Measurements from ENCODE around the gene ELMO1.

ELMO1 gene

DNA sequence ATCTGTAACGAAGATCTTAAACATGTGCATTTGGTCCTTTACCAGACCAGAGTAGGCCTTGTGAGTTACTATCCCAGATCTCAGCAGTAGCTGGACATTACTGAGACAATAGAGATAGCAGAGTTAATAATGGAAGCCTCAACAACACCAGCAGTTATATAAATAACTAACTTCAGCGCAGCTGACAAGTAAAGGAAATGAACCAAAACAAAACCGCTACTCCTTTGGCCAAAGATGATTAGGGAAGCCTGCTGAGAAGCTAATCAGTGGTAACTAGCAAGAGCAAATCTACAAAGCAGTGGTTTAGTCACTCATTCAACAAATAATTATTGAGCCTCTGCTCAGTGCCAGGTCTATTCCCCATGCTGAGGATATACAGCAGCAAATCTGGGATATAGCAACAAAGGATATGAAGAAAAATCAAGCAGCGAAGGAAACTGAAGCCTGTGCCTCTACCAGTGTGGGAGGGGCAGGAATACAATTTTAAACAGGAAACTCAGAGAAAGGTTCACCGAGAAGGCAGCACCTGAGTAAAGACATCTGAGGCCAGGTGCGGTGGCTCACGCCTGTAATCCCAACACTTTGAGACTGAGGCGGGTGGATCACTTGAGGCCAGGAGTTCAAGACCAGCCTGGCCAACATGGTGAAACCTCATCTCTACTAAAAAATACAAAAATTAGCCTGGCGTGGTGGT is 103.6 kb downstream of the ELMO1 start:
- DNase-seq (ENCODE audit: low read depth): no peak

- DNase-seq (ENCODE audit: low read depth): peak; percentile 57
Observed at GRCh38 chr7:37342688-37343471, 105.8 kb downstream of the ELMO1 start.

GRCh38 chr7:37342176-37342687 is 106.4 kb downstream of the ELMO1 start:
- DNase-seq (ENCODE audit: low read depth): no peak

DNA sequence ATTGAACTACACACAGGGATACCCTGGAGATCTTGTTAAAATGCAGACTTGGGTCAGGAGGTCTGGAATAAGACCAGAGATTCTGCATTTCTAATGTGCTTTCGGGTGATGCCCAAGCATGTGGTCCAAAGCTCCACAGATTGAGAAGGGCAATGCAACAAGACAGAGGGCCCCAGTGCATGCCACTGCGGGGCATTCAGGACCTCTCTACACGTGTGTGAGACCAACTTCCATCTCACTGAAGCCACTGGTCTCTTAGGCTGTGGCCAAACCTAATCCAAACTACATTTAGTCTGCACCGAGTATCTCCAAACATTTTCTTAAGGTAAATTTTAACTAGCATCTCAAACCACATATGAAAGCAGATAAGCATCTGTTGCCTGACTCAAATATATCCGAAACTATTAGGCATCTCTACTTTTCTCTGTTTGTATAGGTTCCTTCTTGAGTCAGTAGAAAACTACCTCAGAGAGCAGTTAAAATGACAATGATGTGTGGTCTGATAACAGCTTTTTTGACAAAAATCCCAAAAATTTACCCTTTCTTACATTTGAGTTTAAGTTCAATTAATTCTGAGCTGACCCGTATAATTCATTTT is 107.5 kb downstream of the ELMO1 start:
- DNase-seq (ENCODE audit: low read depth): no peak

- DNase-seq (ENCODE audit: low read depth): no peak
Observed at GRCh38 chr7:37338966-37339365, 109.7 kb downstream of the ELMO1 start.

DNA sequence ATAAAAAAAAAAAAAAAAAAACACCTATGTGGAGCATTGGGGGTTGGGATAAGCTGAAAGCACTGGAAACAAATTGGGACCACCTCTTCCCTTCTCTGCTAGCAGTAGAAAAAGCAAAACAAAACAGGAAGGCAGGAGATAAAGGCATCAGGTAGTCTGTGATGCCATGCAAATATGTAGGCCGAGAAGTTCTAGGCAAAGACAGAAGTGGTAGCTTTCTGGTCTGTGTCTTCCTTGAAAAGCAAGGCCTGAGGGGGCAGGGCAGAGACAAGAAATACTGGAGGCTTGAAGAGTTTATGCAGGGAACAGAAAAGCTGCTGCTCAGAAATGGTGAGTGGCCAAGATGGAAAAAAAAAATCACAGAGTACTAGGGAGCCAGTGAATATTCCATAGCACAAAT is 111.1 kb downstream of the ELMO1 start:
- no peak for DNase-seq (ENCODE audit: low read depth)

DNA sequence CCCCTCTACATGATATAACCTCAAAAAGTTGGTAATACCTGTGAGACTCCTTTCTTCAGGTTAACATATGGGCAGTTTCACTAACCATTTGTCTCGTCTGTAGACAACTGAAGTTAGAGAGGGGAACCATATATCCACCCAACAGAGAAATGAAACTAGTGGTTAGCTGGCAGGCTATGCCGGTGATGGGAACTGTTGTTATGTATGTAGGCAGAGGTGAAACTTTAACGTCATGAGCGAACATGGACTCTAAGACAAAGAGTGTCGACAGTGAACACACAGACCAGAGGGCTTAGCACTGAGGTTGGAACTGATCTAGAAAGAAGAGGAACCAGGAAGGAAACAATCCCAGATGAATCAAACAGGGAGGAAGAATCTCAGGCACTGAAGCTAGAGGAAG is 112.4 kb downstream of the ELMO1 start:
- no peak for DNase-seq (ENCODE audit: low read depth)

DNA sequence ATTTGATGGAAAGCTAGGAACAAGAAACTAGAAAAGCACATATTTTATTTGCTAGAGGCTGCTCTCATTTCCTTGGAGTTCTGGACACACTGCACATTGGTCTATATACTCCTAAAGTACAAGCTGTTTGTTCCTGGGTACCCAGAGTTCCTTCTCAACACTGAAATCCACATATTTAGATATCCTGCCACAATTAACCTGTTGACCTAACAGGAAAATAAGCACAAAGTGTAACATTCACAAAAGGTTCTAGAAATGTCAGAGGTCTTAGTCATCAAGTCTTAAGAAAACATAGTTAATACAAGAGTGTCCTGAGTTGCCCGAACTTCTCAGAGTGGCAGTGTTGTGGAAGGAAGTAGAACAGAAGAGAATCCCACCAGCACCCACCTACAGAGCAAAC is 115.6 kb downstream of the ELMO1 start:
- DNase-seq (ENCODE audit: low read depth): no peak

DNA sequence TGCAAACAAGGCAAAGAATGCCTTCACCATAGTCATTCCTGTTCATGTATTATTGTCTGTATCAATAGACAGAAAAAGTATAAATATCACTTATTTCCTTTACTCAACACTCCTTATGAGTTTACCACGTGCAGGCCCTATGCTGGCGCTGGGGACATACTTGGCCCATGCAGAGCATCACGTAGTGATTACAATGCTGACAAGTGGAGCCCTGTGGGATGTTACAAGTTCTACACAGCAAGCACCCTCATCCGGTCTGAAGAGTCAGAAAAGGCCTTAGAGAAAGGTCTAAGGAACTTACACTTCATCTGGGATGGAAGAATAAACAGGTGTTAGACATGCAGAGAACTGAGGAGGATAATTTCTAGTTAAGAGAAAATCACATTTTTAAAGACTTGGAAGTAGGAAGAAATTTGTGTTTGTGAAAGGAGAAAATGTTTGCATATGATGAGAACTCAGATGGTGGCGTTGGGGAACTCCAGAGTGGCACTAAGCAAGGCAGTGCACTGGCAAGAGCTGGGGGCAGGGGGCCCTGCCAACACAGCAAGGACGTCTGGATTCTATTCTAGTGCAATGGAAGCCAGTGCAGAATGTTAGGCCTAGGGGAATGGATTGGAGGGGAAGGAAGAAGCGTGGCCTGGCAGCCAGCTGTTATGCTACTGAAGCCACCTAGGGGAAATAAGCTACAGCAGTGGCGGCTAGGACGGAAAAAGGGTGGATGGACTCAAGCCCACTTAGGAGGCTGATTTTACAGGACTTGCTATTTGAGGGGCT is 116.2 kb downstream of the ELMO1 start:
- DNase-seq (ENCODE audit: low read depth): no peak

DNA sequence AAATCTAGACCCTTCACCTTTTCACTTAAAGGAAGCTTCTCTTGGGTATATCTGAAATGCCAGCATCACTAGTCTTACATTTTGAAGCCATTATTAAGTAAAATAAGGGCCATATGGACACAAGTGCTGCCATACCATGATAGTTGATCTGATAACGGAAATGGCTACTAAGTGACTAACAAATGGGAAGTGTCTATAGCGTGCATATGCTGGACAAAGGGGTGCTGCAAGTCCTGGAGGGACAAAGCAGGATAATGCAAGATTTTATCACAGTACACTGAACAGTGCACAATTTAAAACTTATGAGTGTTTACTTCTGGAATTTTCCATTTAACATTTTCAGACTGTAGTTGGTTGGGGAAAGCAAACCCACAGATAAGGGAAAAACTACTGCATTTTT is 117.9 kb downstream of the ELMO1 start:
- no peak for DNase-seq (ENCODE audit: low read depth)

DNA sequence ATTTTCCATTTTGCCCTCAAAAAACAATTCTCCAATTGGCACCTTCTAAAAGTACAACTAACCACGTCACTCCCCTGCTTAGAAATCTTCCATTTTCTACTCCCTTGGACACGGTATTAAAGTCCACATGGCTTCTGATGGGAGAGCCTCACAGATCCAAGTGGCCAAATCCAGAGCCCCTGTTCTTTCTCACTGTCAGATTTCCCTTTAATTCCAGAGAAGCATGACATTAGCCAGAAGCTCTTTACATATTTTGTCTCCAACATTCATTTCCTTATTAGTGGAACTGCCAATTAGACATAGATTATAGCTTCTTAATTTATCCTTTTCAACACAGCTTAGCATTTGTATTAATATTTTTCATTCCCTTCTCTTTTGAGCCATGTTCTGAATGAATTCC is 118.7 kb downstream of the ELMO1 start:
- DNase-seq (ENCODE audit: low read depth): no peak

DNA sequence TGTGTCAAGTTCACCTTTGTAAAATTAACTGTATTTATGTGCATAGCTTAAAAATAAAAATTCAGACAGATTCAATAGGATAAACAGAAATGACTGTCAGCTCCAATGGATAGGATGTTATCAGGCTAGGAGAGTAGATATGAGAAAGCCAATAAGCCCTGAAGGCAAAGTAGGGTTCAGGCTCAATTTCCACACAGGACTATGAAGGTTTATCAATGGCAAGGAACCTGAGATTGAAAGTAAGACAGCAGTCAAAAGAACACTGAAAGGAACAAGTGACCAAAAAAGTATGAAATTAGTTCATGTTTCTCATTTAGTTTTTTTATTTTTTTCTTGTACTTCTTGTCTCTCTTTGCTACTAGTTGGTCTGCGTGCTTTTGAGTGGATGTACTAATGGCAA is 121.4 kb downstream of the ELMO1 start:
- DNase-seq (ENCODE audit: low read depth): no peak

DNA sequence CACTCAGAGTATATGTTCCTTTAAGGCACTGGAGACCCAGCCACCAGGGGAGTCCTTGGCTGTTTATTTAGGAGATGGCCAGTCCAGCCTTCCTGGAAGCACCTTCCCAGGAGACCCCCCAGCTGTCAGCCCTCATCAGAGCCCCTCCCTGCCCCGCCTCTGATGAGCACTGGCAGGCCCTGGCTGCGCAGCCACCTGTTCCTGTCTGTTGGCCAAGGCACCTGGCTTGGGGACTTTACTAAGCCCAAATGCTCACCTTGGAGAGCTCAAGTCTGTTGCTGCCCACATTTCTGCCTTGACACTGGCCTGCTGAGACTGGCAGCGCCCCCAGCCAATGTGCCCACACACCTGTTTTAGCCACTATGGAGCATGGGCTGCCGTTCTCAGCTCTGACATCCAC is 124.7 kb downstream of the ELMO1 start:
- no peak for DNase-seq (ENCODE audit: low read depth)

DNA sequence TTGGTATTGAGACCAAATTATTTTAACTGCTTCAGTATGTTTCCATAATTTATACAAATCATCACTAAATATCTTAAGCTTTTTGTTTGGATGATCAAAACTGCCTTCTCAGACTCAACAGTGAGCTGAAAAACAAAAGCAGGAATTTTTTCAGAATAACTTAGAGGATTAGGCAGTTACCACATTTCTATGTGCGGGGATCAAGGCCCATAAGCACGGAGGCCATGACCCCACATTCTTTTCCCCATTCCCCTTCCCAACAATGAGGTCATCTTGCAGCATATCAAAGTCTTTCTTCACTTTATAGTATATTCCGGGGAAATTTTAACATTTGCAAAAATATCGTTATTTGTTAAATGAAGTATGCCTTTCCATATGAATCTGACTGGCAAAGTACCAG is 125.8 kb downstream of the ELMO1 start:
- no peak for DNase-seq (ENCODE audit: low read depth)

DNA sequence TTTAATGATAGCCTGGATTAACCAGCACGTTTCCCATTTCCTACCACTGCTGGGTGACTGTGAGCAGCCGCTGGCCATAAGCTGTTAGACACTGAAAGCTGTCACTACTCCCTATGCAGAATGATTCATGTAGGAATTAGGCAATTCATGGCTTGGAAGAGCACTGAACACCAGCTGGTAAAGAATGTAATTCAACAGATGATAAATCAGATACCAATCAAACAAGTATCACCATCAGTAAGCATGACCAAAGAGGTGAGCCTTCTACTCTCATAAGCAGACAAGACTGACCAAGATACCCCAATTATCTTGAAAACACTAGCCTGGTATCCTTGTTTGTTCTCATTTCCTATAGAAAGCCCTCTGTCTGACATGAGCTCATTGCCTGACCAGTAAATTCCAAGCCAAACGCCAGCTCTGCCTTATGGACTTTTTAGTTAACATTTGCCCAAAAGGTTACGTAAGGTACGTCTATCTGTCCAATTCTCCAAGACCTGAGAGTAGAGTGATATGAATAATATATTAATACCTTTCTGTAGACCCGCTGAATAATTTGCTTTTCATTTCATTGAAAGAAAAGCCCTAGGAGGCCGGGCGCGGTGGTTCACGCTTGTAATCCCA is 127.7 kb downstream of the ELMO1 start:
- DNase-seq (ENCODE audit: low read depth): no peak

DNA sequence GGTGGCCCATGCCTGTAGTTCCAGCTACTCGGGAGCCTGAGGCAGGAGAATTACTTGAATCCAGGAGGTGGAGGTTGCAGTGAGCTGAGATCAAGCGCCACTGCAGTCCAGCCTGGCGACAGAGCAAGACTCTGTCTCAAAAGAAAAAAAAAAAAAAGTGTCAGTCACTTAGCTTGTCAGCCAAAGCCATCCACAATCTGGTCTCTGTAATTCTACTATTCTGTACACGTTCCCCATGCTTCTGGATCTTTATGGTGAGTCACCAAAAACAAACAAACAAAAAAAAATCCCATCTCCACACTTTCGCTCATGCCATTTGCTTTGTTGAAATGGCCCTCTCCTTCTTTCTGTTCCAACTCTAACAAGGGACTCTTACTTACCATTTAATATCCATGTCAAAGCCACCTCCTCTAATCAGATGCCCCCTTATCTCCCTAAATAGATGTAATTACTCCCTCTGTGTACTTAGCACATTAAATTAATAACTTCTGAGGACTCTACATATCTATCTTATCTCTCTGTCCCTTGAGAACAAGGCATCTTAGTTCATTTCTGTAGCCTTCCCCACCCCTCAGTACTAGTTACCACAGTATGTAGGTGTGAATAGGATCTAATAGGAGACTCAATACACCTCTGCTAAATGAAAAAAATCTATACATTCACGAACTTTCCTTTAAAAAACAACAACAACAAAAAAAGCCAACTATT is 128.4 kb downstream of the ELMO1 start:
- no peak for DNase-seq (ENCODE audit: low read depth)

DNA sequence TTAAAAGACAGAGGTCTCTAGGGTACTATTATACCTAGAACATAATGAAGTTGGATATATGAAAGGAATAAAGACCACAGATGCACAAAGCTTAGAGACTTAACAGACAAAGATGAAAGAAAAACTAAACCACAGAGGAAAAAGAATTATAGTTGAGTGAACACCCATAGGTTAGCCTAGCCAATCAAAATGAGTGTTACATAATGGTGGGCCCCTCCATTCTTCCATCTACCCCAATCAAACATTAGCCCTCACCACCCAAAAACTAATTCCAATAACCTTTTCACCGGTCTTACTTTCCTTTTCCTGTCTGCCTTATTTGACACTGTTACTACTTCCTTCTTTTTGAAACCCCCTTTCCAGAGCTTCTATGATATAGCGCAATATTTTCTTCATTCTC is 130.1 kb downstream of the ELMO1 start:
- no peak for DNase-seq (ENCODE audit: low read depth)

DNA sequence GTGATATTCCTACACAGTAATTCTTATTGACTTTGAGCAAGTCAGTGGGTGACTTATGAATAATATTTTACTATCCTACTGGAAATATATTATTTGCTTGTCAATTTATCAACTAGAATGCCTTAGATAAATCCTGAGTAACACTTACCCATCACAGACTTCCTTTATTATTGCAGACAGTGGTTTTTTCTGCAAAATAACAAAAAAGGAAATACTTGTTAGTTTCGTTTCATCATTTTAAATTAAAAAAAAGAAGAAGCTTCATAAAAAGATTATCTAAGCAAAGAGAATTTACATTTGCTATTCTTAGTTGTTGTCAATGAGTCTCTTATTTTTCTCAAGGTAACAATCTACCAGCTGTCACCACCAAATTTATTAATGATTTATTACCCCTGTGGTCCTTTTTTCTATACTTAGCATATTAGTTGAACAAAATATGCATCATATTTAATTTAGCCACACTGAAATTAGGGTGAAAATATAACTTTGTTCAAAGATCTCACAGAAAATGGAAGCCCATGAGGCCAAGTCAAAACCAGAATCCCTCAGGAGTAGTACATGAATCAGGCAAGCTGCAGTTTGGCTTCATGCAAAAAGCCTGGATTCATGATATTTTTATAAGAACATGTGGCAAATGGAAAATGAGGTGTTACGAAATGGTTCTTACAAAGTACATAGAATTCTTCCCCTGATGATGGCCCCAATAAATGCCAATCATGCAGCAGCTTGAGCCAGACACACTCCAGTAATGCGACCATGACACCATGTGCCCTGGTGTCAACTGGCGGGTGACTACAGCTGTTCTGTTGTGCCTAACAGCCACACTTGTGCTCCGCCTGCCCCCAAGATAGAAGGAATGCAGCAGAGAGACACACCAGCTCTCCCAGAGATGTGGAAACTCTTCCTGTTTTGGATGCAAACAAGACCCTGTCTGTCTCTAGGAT is 132.6 kb downstream of the ELMO1 start:
- no peak for DNase-seq (ENCODE audit: low read depth)

GRCh38 chr7:37312608-37313007 is 136.1 kb downstream of the ELMO1 start:
- no peak for DNase-seq (ENCODE audit: low read depth)

DNA sequence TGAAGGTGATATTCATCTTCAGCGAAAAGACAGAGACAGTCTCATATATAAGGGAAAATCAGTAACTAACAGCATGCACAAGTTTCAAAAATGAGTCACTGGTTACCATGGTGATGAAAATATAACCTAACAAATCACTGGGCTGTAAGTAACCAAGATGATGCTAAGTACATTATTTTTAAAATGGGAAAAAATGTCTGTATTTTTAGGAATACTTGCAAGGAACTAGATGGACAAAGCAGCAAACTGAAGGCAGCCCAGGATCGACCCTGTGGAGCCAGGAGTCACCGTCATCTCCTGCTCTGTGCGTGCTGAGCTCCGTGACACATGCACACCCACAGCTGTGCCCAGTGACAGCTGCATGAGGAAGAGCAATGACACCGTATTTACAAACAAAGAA is 137.3 kb downstream of the ELMO1 start:
- DNase-seq (ENCODE audit: low read depth): peak; percentile 38

Measured in T-helper 22 cell (primary cell).